Endothelial cell of umbilical vein (primary cell): ENCODE data around the gene DMXL2.

Experiments
- CTCF ChIP-seq, 2 donors: IDR thresholded peaks; 1 replicate in 1 of 2; 2 replicates in 1 of 2; pipeline ENCODE4 v1.5.1; 2011; ENCODE audit warnings: low read length in 2 of 2, mild to moderate bottlenecking in 2 of 2, moderate library complexity in 2 of 2, control low read depth in 1 of 2, inconsistent platforms in 1 of 2, low read depth in 1 of 2; ENCODE audit not compliant: insufficient read depth in 1 of 2; ENCODE audit errors: extremely low read depth in 1 of 2
- EZH2 ChIP-seq: IDR thresholded peaks from 2 replicates; pipeline ENCODE4 v1.6.1; 2012; ENCODE audit warnings: borderline replicate concordance, low read depth, mild to moderate bottlenecking, moderate library complexity, low read length, inconsistent platforms; ENCODE audit not compliant: severe bottlenecking
- POLR2A ChIP-seq: IDR thresholded peaks from 2 replicates; pipeline ENCODE4 v1.6.1; 2012; ENCODE audit warnings: low read depth, mild to moderate bottlenecking, control low read depth, low read length
- POLR2AphosphoS5 ChIP-seq: IDR thresholded peaks from 2 replicates; pipeline ENCODE4 v1.6.1; 2012; ENCODE audit warnings: low read depth, mild to moderate bottlenecking, control low read depth, low read length, moderate library complexity; ENCODE audit not compliant: insufficient read depth

- TF ChIP-seq POLR2A (no peak), CTCF (IDR thresholded peaks at IDR 0.05; ENCODE audit: extremely low read depth in 1 of 2, insufficient read depth in 1 of 2, low read depth in 1 of 2, low read length in 2 of 2) (no peak), POLR2AphosphoS5 (no peak), EZH2 (no peak)
These were observed 95.6 kb downstream of the DMXL2 start for GRCh38 chr15:51526955-51527354.
